HG03439 (cell line): ENCODE measurements around the gene PPFIBP1.
A peak's percentile ranks its signal among the peaks of the same experiment; 100 is the strongest.

ENCODE experiments used
- ATAC-seq: cut with Tn5 transposase; IDR thresholded peaks from one replicate; pipeline ENCODE4 v1.9.1; 2021; ENCODE audit warnings: mild to moderate bottlenecking, moderate library complexity; ENCODE audit not compliant: unreplicated experiment

The PPFIBP1 gene

GRCh38 chr12:27523642-27524493 is at the start of gene PPFIBP1:
Gene PPFIBP1, plus strand, starts transcription at chr12:27524206. Its CDS starts 109,191 bp downstream, at chr12:27633397.
- ATAC-seq = peak; percentile 90

GRCh38 chr12:27474344-27474743 is 49.7 kb upstream of the PPFIBP1 start:
- no peak for ATAC-seq

- ATAC-seq = no peak
Observed at GRCh38 chr12:27477049-27477448, 47.0 kb upstream of the PPFIBP1 start.

- no peak for ATAC-seq
Observed at GRCh38 chr12:27478949-27479348, 45.1 kb upstream of the PPFIBP1 start.

GRCh38 chr12:27480016-27480415 is 44.0 kb upstream of the PPFIBP1 start:
- no peak for ATAC-seq

- no peak for ATAC-seq
Observed at GRCh38 chr12:27486961-27487360, 37.0 kb upstream of the PPFIBP1 start.

- no peak for ATAC-seq
Observed at GRCh38 chr12:27488479-27488878, 35.5 kb upstream of the PPFIBP1 start.

GRCh38 chr12:27491226-27491625 is 32.8 kb upstream of the PPFIBP1 start:
- ATAC-seq = no peak

GRCh38 chr12:27493260-27493940 is 30.6 kb upstream of the PPFIBP1 start:
- no peak for ATAC-seq

- no peak for ATAC-seq
Observed at GRCh38 chr12:27497446-27497845, 26.6 kb upstream of the PPFIBP1 start.

- peak; percentile 58 for ATAC-seq
Observed at GRCh38 chr12:27498149-27498548, 25.9 kb upstream of the PPFIBP1 start.

- no peak for ATAC-seq
Observed at GRCh38 chr12:27498761-27499160, 25.2 kb upstream of the PPFIBP1 start.

- ATAC-seq = no peak
Observed at GRCh38 chr12:27499377-27499776, 24.6 kb upstream of the PPFIBP1 start.

- no peak for ATAC-seq
Observed at GRCh38 chr12:27500546-27500945, 23.5 kb upstream of the PPFIBP1 start.

GRCh38 chr12:27502021-27502435 is 22.0 kb upstream of the PPFIBP1 start:
- ATAC-seq = no peak

GRCh38 chr12:27504507-27504906 is 19.5 kb upstream of the PPFIBP1 start:
- no peak for ATAC-seq

- no peak for ATAC-seq
Observed at GRCh38 chr12:27505109-27505508, 18.9 kb upstream of the PPFIBP1 start.

GRCh38 chr12:27505761-27506160 is 18.2 kb upstream of the PPFIBP1 start:
- ATAC-seq = no peak

GRCh38 chr12:27506645-27507189 is 17.3 kb upstream of the PPFIBP1 start:
- ATAC-seq = no peak

- ATAC-seq = no peak
Observed at GRCh38 chr12:27508736-27509431, 15.1 kb upstream of the PPFIBP1 start.

- no peak for ATAC-seq
Observed at GRCh38 chr12:27511031-27511722, 12.8 kb upstream of the PPFIBP1 start.
